ENCODE data around the gene SND1. TPM values are rescaled to one million over a fixed set of nuclear protein-coding genes. Genes with fewer than 3 reads are reported as not detected.

SND1 gene
- total and polyA plus RNA-seq, 7 donors = 29.2 to 72.8 (median 48.2) TPM

DNA sequence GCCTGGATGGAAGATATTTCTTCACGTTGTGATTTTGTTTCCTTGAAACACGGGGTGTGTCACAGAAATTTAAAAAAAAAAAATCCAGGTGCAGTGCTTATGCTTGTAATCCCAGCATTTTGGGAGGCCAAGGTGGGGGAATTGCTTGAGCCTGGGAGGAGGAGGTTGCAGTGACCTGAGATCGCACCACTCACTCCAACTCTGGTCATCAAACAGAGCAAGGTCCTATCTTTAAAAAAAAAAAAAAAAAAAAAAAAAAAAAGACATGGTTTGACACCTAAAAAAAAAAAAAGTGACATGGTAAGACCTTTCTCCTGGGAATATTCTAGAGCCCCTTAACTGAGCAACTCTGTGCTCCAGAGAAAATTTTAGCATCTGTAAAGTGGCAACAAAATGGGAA is 388.2 kb downstream of the SND1 start:
- DNase-seq (no peak), ATAC-seq (no peak)
- Histone ChIP-seq H3K4me3 (no peak overlapping the region), H3K4me1 (no peaks in the 10 kb centered on the region), H3K36me3 (ENCODE audit: insufficient read depth in 1 of 2, low read depth in 1 of 2) (no peaks in the 10 kb centered on the region), H3K27me3 (ENCODE audit: insufficient read depth in 3 of 3, low read length in 2 of 3) (no peaks in the 10 kb centered on the region), H3K9me3 (no peaks in the 10 kb centered on the region), H3K27ac (no peak overlapping the region)
- WGBS, 3 donors = 82 to 91% (median 88%) methylated on average over 3 of the region's 3 CpGs
- TF ChIP-seq, protein P1, sequence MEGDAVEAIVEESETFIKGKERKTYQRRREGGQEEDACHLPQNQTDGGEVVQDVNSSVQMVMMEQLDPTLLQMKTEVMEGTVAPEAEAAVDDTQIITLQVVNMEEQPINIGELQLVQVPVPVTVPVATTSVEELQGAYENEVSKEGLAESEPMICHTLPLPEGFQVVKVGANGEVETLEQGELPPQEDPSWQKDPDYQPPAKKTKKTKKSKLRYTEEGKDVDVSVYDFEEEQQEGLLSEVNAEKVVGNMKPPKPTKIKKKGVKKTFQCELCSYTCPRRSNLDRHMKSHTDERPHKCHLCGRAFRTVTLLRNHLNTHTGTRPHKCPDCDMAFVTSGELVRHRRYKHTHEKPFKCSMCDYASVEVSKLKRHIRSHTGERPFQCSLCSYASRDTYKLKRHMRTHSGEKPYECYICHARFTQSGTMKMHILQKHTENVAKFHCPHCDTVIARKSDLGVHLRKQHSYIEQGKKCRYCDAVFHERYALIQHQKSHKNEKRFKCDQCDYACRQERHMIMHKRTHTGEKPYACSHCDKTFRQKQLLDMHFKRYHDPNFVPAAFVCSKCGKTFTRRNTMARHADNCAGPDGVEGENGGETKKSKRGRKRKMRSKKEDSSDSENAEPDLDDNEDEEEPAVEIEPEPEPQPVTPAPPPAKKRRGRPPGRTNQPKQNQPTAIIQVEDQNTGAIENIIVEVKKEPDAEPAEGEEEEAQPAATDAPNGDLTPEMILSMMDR (IDR thresholded peaks at IDR 0.05) = no peak
- intact Hi-C loops (cut with DNase I) = no loop called here

DNA sequence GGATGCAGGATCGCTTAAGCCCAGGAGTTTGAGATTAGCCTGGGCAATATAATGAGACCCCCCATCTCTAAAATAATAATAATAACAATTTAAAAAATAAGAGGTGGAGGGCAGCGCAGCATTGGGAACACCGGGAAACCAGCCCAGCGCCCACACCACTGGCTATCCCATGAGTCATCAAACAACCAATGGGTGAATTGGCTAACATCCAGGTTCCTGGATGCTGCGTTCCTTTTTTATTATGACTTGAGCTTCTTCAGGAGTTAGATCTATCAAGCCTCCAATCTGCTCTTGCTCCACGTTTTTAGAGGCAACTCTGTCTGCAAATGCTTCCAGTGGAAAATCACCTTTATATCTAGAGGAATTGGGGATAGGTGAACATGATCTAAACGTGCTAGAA is 389.2 kb downstream of the SND1 start:
- intact Hi-C loops (cut with DNase I) = no loop called here

DNA sequence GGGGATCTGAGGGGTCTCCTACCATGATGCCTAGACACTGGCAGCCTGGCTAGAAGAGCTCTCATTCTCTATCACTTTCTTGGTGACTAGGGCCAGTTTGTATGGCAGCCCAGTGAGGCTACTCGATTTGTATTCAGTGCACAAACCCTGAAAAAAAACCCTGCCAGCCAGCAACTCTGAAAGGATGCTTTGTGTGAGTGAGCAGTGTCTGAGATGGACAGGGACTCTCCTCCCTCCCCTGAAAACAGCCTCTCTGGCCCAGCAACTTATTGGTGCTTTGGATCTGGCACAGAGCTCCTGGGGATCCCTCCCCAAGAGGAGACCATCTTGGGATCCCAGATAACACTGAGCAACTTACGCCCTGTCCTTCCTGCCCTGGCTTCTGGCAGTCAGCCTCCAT is 390.0 kb downstream of the SND1 start:
- Histone ChIP-seq H3K27me3 (ENCODE audit: insufficient read depth in 3 of 3, low read length in 2 of 3) (no peaks in the 10 kb centered on the region), H3K36me3 (ENCODE audit: insufficient read depth in 1 of 2, low read depth in 1 of 2) (no peaks in the 10 kb centered on the region), H3K27ac (no peak overlapping the region), H3K4me3 (no peak overlapping the region), H3K9me3 (no peaks in the 10 kb centered on the region), H3K4me1 (no peaks in the 10 kb centered on the region)
- 61 to 79% (median 63%) methylated on average over 2 of the region's 2 CpGs for WGBS, 3 donors
- intact Hi-C loops (cut with DNase I) = no loop called here
- TF ChIP-seq, protein P1 (IDR thresholded peaks at IDR 0.05) = no peak
- DNase-seq (no peak), ATAC-seq (no peak)

More for the DNA sequence above, 389.2 kb downstream of the SND1 start:
- no peak overlapping the region for H3K27ac ChIP-seq
- H3K4me1 ChIP-seq = no peaks in the 10 kb centered on the region
- TF ChIP-seq, protein P1 (IDR thresholded peaks at IDR 0.05) = no peak
- no peaks in the 10 kb centered on the region for H3K9me3 ChIP-seq
- H3K4me3 ChIP-seq = no peak overlapping the region
- DNase-seq = no peak
- no peak for ATAC-seq
- WGBS, 3 donors = 74 to 92% (median 78%) methylated on average over 7 of the region's 7 CpGs
- no peaks in the 10 kb centered on the region for H3K36me3 ChIP-seq (ENCODE audit: insufficient read depth in 1 of 2, low read depth in 1 of 2)
- H3K27me3 ChIP-seq (ENCODE audit: insufficient read depth in 3 of 3, low read length in 2 of 3) = no peaks in the 10 kb centered on the region

DNA sequence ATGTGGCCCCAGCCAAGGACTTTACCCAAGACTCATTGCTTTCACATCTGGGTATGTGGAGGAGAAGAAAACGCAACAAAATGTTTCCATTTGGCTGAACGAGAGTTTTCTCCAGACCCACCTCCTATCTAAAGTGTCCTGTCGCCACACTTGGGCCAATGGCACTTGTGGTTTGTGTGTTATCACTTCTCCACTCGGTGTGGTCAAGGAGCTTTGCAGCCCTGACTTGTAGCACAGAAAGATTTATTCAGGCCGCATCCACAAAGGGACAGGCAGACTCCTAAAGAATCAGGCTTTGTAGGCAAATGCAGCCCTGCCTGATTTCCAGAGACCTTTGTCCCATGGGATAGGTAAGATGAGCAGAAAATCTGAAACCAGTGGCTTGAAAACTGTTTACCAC is 392.1 kb downstream of the SND1 start:
- no peak for ATAC-seq
- Histone ChIP-seq H3K27ac (no peak overlapping the region), H3K4me3 (no peak overlapping the region), H3K36me3 (ENCODE audit: insufficient read depth in 1 of 2, low read depth in 1 of 2) (no peaks in the 10 kb centered on the region), H3K4me1 (no peaks in the 10 kb centered on the region), H3K27me3 (ENCODE audit: insufficient read depth in 3 of 3, low read length in 2 of 3) (no peaks in the 10 kb centered on the region), H3K9me3 (no peaks in the 10 kb centered on the region)
- no peak for DNase-seq
- TF ChIP-seq, protein P1 (IDR thresholded peaks at IDR 0.05) = no peak
- WGBS, 3 donors = 78 to 85% (median 85%) methylated on average over 5 of the region's 5 CpGs
- intact Hi-C loops (cut with DNase I) = no loop called here

DNA sequence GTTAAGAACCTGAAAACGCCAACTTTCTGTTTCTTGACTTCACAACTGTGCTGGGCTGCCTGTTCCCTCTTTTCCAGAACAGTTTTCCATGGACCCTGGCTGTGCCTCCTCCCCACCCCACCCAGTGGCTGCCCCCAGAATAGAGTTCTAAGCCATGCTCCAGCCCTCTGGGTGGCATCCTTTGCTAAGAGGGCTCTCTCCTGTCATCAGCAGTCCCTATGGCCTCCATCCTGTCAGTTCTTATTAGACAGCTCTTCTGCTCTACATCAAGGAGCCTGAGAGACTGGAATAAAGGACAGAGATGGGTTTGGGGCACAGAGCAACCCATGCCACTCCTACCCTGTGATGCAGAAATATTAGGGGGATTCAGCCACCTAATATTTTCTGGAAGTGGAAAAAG is 393.2 kb downstream of the SND1 start:
- H3K4me1 ChIP-seq = no peaks in the 10 kb centered on the region
- H3K4me3 ChIP-seq = no peak overlapping the region
- no peak for ATAC-seq
- H3K27me3 ChIP-seq (ENCODE audit: insufficient read depth in 3 of 3, low read length in 2 of 3) = no peaks in the 10 kb centered on the region
- WGBS, 3 donors = 59 to 81% (median 75%) methylated on average over 1 of the region's 1 CpG
- intact Hi-C loops (cut with DNase I) = no loop called here
- TF ChIP-seq, protein P1 (IDR thresholded peaks at IDR 0.05) = no peak
- DNase-seq = no peak
- no peaks in the 10 kb centered on the region for H3K9me3 ChIP-seq
- H3K27ac ChIP-seq = no peak overlapping the region
- H3K36me3 ChIP-seq (ENCODE audit: insufficient read depth in 1 of 2, low read depth in 1 of 2) = no peaks in the 10 kb centered on the region
